K562 (cell line): ENCODE measurements around the gene IL1R1. TPM values are rescaled to one million over a fixed set of nuclear protein-coding genes. Genes with fewer than 3 reads are reported as not detected.

Experiments
- ATAC-seq: fragments of 200-7000 bp; cut with Tn5 transposase; 3 replicates; pipeline ENCODE4 v1.9.1; 2020; ENCODE audit warnings: moderate library complexity
- BruUV-seq: library from RNA; stranded (reverse); fragments of 400-500 nt; replicated peaks from 2 replicates; lab custom pipeline; 2021; lab: Mats Ljungman, UMichigan
- CTCF ChIA-PET: fragments of 300-600 bp; formaldehyde crosslinking; extraction: SDS; loops from one replicate; lab custom pipeline; 2021; ENCODE audit warnings: low intra/inter-chr PET ratio; lab: Yijun Ruan, JAX
- POLR2A ChIA-PET: fragments of 300-600, 350-650 bp; sonication (Branson Sonifier 250); formaldehyde crosslinking; extraction: SDS; loops from one replicate; lab custom pipeline; 2021; ENCODE audit warnings: antibody characterized with exemption, inconsistent platforms; lab: Yijun Ruan, JAX
- DNase-seq, 4 experiments: peaks; one replicate each; pipeline versions ENCODE4 v3.0.0 to v3.0.0-alpha.2; 2011 to 2018; ENCODE audit warnings: low spot score in 3 of 4, mixed read lengths in 3 of 4; ENCODE audit errors: extremely low read depth in 1 of 4
- FAIRE-seq: peaks from 2 replicates; lab custom pipeline; 2011; peaks lifted over from hg19 to GRCh38; lab: Jason Lieb, UNC
- H2AFZ ChIP-seq: 2 replicates; pipeline ENCODE4 v1.6.0; 2011; ENCODE audit warnings: low read depth, low read length, control low read depth, inconsistent platforms
- H3K27ac ChIP-seq: fragments of 200-600 bp; 3 replicates; pipeline ENCODE4 v1.8.0; 2011; ENCODE audit warnings: low read depth, mild to moderate bottlenecking, control low read depth, inconsistent platforms, low read length, moderate library complexity, mixed read lengths; ENCODE audit errors: extremely low read depth
- H3K27me3 ChIP-seq, 2 experiments: fragments of 300-600 bp in 1 of 2; 2 replicates in 1 of 2; 3 replicates in 1 of 2; pipeline versions ENCODE4 v1.6.0 to v1.8.0; 2011; ENCODE audit warnings: inconsistent platforms in 2 of 2, low read length in 2 of 2, mild to moderate bottlenecking in 1 of 2, mixed read lengths in 1 of 2, moderate library complexity in 1 of 2; ENCODE audit not compliant: control insufficient read depth in 2 of 2, insufficient read depth in 2 of 2
- H3K36me3 ChIP-seq: fragments of 300-600 bp; 3 replicates; pipeline ENCODE4 v1.8.0; 2011; ENCODE audit warnings: mild to moderate bottlenecking, low read length, inconsistent platforms; ENCODE audit not compliant: control insufficient read depth, insufficient read depth
- H3K4me1 ChIP-seq, 2 experiments: fragments of 200-600 bp in 1 of 2; replicated peaks in 1 of 2; 2 replicates in 1 of 2; 3 replicates in 1 of 2; pipeline versions ENCODE4 v1.5.1 to v1.8.0; 2011; ENCODE audit warnings: inconsistent platforms in 2 of 2, low read length in 2 of 2, mild to moderate bottlenecking in 1 of 2, mixed read lengths in 1 of 2, moderate library complexity in 1 of 2; ENCODE audit not compliant: control insufficient read depth in 2 of 2, insufficient read depth in 2 of 2
- H3K4me2 ChIP-seq: 2 replicates; pipeline ENCODE4 v1.6.1; 2011; ENCODE audit warnings: low read length, control low read depth, inconsistent platforms, mixed read lengths; ENCODE audit not compliant: insufficient read depth
- H3K4me3 ChIP-seq: fragments of 200-600 bp; sonication (generic), shearing (Covaris generic); 2 replicates; pipeline ENCODE4 v1.5.1; 2016; ENCODE audit warnings: control low read depth, inconsistent platforms
- H3K79me2 ChIP-seq: fragments of 200-600 bp; 3 replicates; pipeline ENCODE4 v1.8.0; 2011; ENCODE audit warnings: low read length, inconsistent platforms; ENCODE audit not compliant: control insufficient read depth, insufficient read depth
- H3K9ac ChIP-seq, 2 experiments: 2 replicates each; pipeline versions ENCODE4 v1.6.0 to v1.6.1; 2011; ENCODE audit warnings: low read depth in 2 of 2, low read length in 2 of 2, control low read depth in 1 of 2, inconsistent platforms in 1 of 2, mild to moderate bottlenecking in 1 of 2, mixed read lengths in 1 of 2; ENCODE audit not compliant: insufficient read depth in 1 of 2
- H3K9me1 ChIP-seq: one replicate; pipeline ENCODE4 v1.6.0; 2011; ENCODE audit warnings: inconsistent platforms, mild to moderate bottlenecking, low read length, moderate library complexity; ENCODE audit not compliant: control insufficient read depth, insufficient read depth
- H3K9me3 ChIP-seq: replicated peaks from 2 replicates; pipeline ENCODE4 v1.5.1; 2011; ENCODE audit warnings: low read depth, low read length, inconsistent platforms; ENCODE audit not compliant: control insufficient read depth, insufficient read depth
- H4K20me1 ChIP-seq: replicated peaks from 2 replicates; pipeline ENCODE4 v1.6.1; 2011; ENCODE audit warnings: low read length, inconsistent platforms, mixed read lengths; ENCODE audit not compliant: control insufficient read depth, insufficient read depth
- ATF6 ChIP-seq: sonication (generic); formaldehyde crosslinking; IDR thresholded peaks from 2 replicates; pipeline ENCODE4 v1.4.0; 2020; ENCODE audit warnings: mild to moderate bottlenecking, missing genetic modification reagents
- CEBPG ChIP-seq, 3 experiments: fragments of 200-800 bp in 1 of 3; sonication (Bioruptor generic) in 1 of 3; sonication (generic) in 1 of 3; formaldehyde crosslinking in 1 of 3; IDR thresholded peaks in 2 of 3; conservative IDR thresholded peaks in 1 of 3; 2 replicates each; pipeline versions ENCODE4 v1.6.1 to v1.8.0; 2016 to 2022; ENCODE audit warnings: missing compliant biosample characterization in 2 of 3, missing genetic modification characterization in 2 of 3, mild to moderate bottlenecking in 1 of 3, missing genetic modification reagents in 1 of 3
- CREB5 ChIP-seq: fragments of 250-450 bp; sonication (Bioruptor Pico); IDR thresholded peaks from 2 replicates; pipeline ENCODE4 v1.5.0; 2020; ENCODE audit warnings: mild to moderate bottlenecking
- DACH1 ChIP-seq: fragments of 450-650 bp; IDR thresholded peaks from 2 replicates; pipeline ENCODE4 v1.6.1; 2018; ENCODE audit not compliant: partially characterized antibody
- E2F6 ChIP-seq, 2 experiments: IDR thresholded peaks; 2 replicates each; pipeline ENCODE4 v1.6.1; 2011; ENCODE audit warnings: borderline replicate concordance in 1 of 2, control low read depth in 1 of 2, low read depth in 1 of 2, low read length in 1 of 2, mild to moderate bottlenecking in 1 of 2, mixed read lengths in 1 of 2, moderate library complexity in 1 of 2; ENCODE audit not compliant: insufficient read depth in 1 of 2, insufficient read length in 1 of 2, poor library complexity in 1 of 2, severe bottlenecking in 1 of 2; ENCODE audit errors: extremely low read depth in 1 of 2
- ESRRA ChIP-seq: fragments of 450-650 bp; IDR thresholded peaks from 2 replicates; pipeline ENCODE4 v1.6.1; 2014; ENCODE audit warnings: low read depth, mild to moderate bottlenecking, moderate library complexity, borderline replicate concordance
- HBP1 ChIP-seq: fragments of 450-650 bp; formaldehyde crosslinking; IDR thresholded peaks from 2 replicates; pipeline ENCODE4 v1.4.0; 2022; ENCODE audit warnings: missing genetic modification characterization
- NFYB ChIP-seq: IDR thresholded peaks from 2 replicates; pipeline ENCODE4 v1.6.1; 2011; ENCODE audit warnings: mild to moderate bottlenecking, moderate library complexity; ENCODE audit not compliant: insufficient read length; ENCODE audit errors: extremely low read depth
- NR3C1 ChIP-seq: sonication (generic); formaldehyde crosslinking; IDR thresholded peaks from 2 replicates; pipeline ENCODE4 v1.8.1; 2022; ENCODE audit warnings: missing genetic modification reagents
- RB1 ChIP-seq: fragments of 450-650 bp; IDR thresholded peaks from 2 replicates; pipeline ENCODE4 v1.6.1; 2017; ENCODE audit warnings: low read depth, mild to moderate bottlenecking
- SAFB ChIP-seq: fragments of 200-400 bp; formaldehyde crosslinking; IDR thresholded peaks from 2 replicates; pipeline ENCODE4 v1.6.1; 2017; ENCODE audit warnings: low read depth, low read length, borderline replicate concordance
- ZNF217 ChIP-seq: sonication (generic); formaldehyde crosslinking; IDR thresholded peaks from 2 replicates; pipeline ENCODE4 v1.8.0; 2022; ENCODE audit warnings: mild to moderate bottlenecking, missing genetic modification reagents
- ZNF445 ChIP-seq: fragments of 250-450 bp; sonication (Bioruptor Pico); IDR thresholded peaks from 2 replicates; pipeline ENCODE4 v1.4.0; 2020; ENCODE audit warnings: low read depth, mild to moderate bottlenecking, moderate library complexity
- ZNF79 ChIP-seq: fragments of 250-450 bp; sonication (Bioruptor Pico); IDR thresholded peaks from 2 replicates; pipeline ENCODE4 v1.4.0; 2020; ENCODE audit warnings: low read depth, mild to moderate bottlenecking, moderate library complexity
- WGBS: fragments of 100-300 bp; shearing (Covaris generic); methylation state at CpG from one replicate; pipeline ENCODE4 v1.1.6; 2016; ENCODE audit warnings: low coverage, mixed read lengths; ENCODE audit not compliant: insufficient coverage; ENCODE audit errors: missing lambda C conversion rate; 5-methylcytosine and 5-hydroxymethylcytosine counted together
- in situ Hi-C: fragments of 300-500 bp; cut with MboI; formaldehyde crosslinking; loops from 4 replicates; pipeline ENCODE4 v1.15.0; 2018; ENCODE audit warnings: inconsistent platforms, mixed read lengths
- intact Hi-C: fragments of 100-400 bp; cut with micrococcal nuclease; formaldehyde crosslinking; loops from 2 replicates; pipeline ENCODE4 v1.14.2; 2022
- polyA plus RNA-seq, 8 experiments: library from polyadenylated mRNA; depleted of rRNA in 4 of 8; stranded (reverse) in 5 of 8; unstranded in 3 of 8; fragments of >200 nt; fragmentation: Nextera tagmentation in 2 of 8; fragmentation: Illumina TruSeq in 1 of 8; extraction: Ambion mirVana in 2 of 8; extraction: Trizol in 1 of 8; gene quantifications; 2 replicates each; pipeline versions ENCODE4 v1.2.1 to v1.2.3, GENCODE V29; 2011 to 2014; ENCODE audit warnings: inconsistent platforms in 1 of 8, missing spikeins in 1 of 8
- total RNA-seq, 7 experiments: library from RNA; depleted of rRNA in 6 of 7; stranded (reverse); fragments of >200 nt in 6 of 7; fragmentation: Illumina TruSeq in 2 of 7; extraction: Trizol in 2 of 7; gene quantifications; 2 replicates each; pipeline versions ENCODE4 v1.2.1 to v1.2.3, GENCODE V29; 2011 to 2021; ENCODE audit warnings: low replicate concordance in 1 of 7

IL1R1 gene
- total and polyA plus RNA-seq, 9 of the 15 experiments (the other 6 are each of a cell fraction or from before 2014, with no cell fraction given) = 0.81 to 3.9 (median 1.6) TPM

GRCh38 chr2:102111823-102112222 lies 30.7 kb upstream of the IL1R1 start:
- FAIRE-seq (no peak), ATAC-seq (peak; percentile 25; the same call in 2 of the 3 replicates), DNase-seq (no peak)
- H3K9me1 ChIP-seq = no peaks in the 10 kb centered on the region
- no peak overlapping the region for H3K27ac ChIP-seq
- H4K20me1 ChIP-seq = no peaks in the 10 kb centered on the region
- POLR2A ChIA-PET = interaction anchor here (0.7 to 1.1 kb wide), 5 partner anchors 12 to 52 kb away, joined by 3 read pairs; no protein-coding TSS in a partner anchor
- intact Hi-C loops = no loop called here
- no peaks in the 10 kb centered on the region for H3K79me2 ChIP-seq
- no peak overlapping the region for H3K4me3 ChIP-seq
- H3K4me1 ChIP-seq = peaks cover 0 to 6% of the 10 kb centered on the region in 2 experiments; a peak in 3 of 5 replicates
- 37% methylated on average over 2 of the region's 2 CpGs for WGBS
- in situ Hi-C loops = no loop called here
- CTCF ChIA-PET = no interaction called here
- no peaks in the 10 kb centered on the region for H3K36me3 ChIP-seq
- H3K9me3 ChIP-seq = no peaks in the 10 kb centered on the region
- no peak overlapping the region for H3K9ac ChIP-seq
- H3K4me2 ChIP-seq = no peak overlapping the region
- peak overlapping the region; percentile 56 for H2AFZ ChIP-seq
- no peaks in the 10 kb centered on the region for H3K27me3 ChIP-seq
- BruUV-seq = no TSS peak
- no peak for TF ChIP-seq E2F6 (IDR thresholded peaks at IDR 0.05; ENCODE audit: borderline replicate concordance in 1 of 2, extremely low read depth in 1 of 2, insufficient read depth in 1 of 2, insufficient read length in 1 of 2, low read depth in 1 of 2, low read length in 1 of 2, poor library complexity in 1 of 2, severe bottlenecking in 1 of 2)
- TF ChIP-seq CEBPG (CRISPR knock-in tag; IDR thresholded peaks at IDR 0.05) = no peak
- no peak for TF ChIP-seq CEBPG (tag; conservative IDR thresholded peaks at IDR 0.05 in 1 of 2, IDR thresholded peaks at IDR 0.05 in 1 of 2)
- TF ChIP-seq CREB5 (CRISPR knock-in tag) = no peak
- TF ChIP-seq ATF6 (CRISPR knock-in tag) = no peak
- TF ChIP-seq HBP1 (CRISPR knock-in tag) = no peak
- TF ChIP-seq RB1 = no peak
- no peak for TF ChIP-seq NR3C1 (CRISPR knock-in tag)
- no peak for TF ChIP-seq ZNF79 (CRISPR knock-in tag)
- TF ChIP-seq DACH1 = no peak
- no peak for TF ChIP-seq NFYB
- no peak for TF ChIP-seq ZNF445 (CRISPR knock-in tag)
- no peak for TF ChIP-seq SAFB
- TF ChIP-seq ZNF217 (CRISPR knock-in tag) = no peak
- no peak for TF ChIP-seq ESRRA
